Central memory CD8-positive, alpha-beta T cell (primary cell): ENCODE measurements around the gene NOL9.
"Not testable (repeated sequence)": the region's sequence is repeated elsewhere in the genome, so short reads cannot be mapped to it uniquely, and the experiment has no call there.

Source experiments
- ATAC-seq: fragments of 150-1000 bp; cut with Tn5 transposase; replicated peaks from 2 replicates; pipeline ENCODE4 v1.10.0; 2022; ENCODE audit warnings: mild to moderate bottlenecking, moderate FRiP score, moderate number of reproducible peaks; ENCODE audit not compliant: poor library complexity, severe bottlenecking; ENCODE audit errors: extremely low read depth
- DNase-seq, 2 donors: peaks; one replicate each; pipeline ENCODE4 v3.0.0; 2021; ENCODE audit warnings: low spot score in 2 of 2
- H3K27ac Mint-ChIP-seq: one replicate; pipeline ENCODE4 v1.8.0; 2022; ENCODE audit warnings: low read depth, mild to moderate bottlenecking, moderate library complexity, mixed read lengths
- H3K27me3 Mint-ChIP-seq: one replicate; pipeline ENCODE4 v1.8.0; 2022; ENCODE audit warnings: mixed read lengths
- H3K36me3 Mint-ChIP-seq: one replicate; pipeline ENCODE4 v1.8.0; 2022; ENCODE audit warnings: mild to moderate bottlenecking, moderate library complexity, mixed read lengths; ENCODE audit not compliant: insufficient read depth
- H3K4me1 Mint-ChIP-seq: one replicate; pipeline ENCODE4 v1.8.0; 2022; ENCODE audit warnings: mixed read lengths
- H3K4me3 Mint-ChIP-seq: one replicate; pipeline ENCODE4 v1.8.0; 2022; ENCODE audit warnings: mild to moderate bottlenecking, moderate library complexity, mixed read lengths
- H3K9me3 Mint-ChIP-seq: one replicate; pipeline ENCODE4 v1.8.0; 2022; ENCODE audit warnings: mixed read lengths

NOL9 gene

GRCh38 chr1:6554031-6554906, at the start of gene NOL9:
Gene NOL9, minus strand, starts transcription at chr1:6554513. Its CDS starts 11 bp downstream, at chr1:6554502.
- H3K36me3 Mint-ChIP-seq, result peaks cover 21% of the 10 kb centered on the region
- peak within 1 kb of the TSS; percentile 77 for H3K4me3 Mint-ChIP-seq
- no peaks in the 10 kb centered on the region for H3K9me3 Mint-ChIP-seq
- DNase-seq (peak; percentile 89 to 90), ATAC-seq (peak; percentile 97)
- peaks cover 7% of the 10 kb centered on the region for H3K4me1 Mint-ChIP-seq
- no peaks in the 10 kb centered on the region for H3K27me3 Mint-ChIP-seq
- peak within 1 kb of the TSS; percentile 44 for H3K27ac Mint-ChIP-seq

DNA sequence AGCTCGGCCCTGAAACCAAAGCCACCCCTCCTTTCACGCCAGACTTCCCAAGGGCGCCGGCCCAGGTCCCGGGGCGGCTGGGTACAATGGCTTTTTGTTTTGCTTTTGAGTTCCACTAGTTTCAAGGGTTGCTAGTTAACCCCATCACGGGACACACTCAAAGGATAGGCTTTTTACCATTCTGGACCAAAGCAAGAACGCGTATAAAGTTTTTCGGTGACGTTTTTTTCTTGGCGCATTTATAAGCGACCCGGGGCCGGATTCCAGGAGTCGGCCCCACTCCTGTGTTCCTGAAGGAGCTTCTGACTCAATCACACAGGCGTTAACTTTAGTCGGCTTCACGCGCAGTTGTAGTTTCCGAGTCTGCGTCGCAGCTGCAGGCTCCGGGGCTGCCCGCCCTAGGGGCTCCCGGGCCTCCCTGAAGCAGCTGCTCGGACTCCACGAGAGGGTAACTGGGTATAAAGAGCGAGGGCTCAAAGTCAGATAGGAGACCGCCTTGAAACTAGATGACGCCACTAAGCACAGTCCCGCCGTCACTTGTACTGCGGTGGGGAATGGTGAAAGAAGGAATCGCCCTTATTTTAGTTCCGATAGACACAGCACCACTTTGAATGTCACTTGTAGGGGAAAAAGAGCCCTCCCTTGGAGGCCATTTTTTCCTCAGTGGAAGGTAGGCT, 49.1 kb upstream of the NOL9 start:
- H3K27me3 Mint-ChIP-seq, result no peaks in the 10 kb centered on the region
- H3K36me3 Mint-ChIP-seq, result peaks cover 27% of the 10 kb centered on the region
- ATAC-seq (peak; percentile 49), DNase-seq (peak; percentile 52 to 56)
- H3K27ac Mint-ChIP-seq, result peak overlapping the region; percentile 87
- H3K4me1 Mint-ChIP-seq, result peaks cover 24% of the 10 kb centered on the region
- no peaks in the 10 kb centered on the region for H3K9me3 Mint-ChIP-seq
- H3K4me3 Mint-ChIP-seq, result peak overlapping the region; percentile 97

DNA sequence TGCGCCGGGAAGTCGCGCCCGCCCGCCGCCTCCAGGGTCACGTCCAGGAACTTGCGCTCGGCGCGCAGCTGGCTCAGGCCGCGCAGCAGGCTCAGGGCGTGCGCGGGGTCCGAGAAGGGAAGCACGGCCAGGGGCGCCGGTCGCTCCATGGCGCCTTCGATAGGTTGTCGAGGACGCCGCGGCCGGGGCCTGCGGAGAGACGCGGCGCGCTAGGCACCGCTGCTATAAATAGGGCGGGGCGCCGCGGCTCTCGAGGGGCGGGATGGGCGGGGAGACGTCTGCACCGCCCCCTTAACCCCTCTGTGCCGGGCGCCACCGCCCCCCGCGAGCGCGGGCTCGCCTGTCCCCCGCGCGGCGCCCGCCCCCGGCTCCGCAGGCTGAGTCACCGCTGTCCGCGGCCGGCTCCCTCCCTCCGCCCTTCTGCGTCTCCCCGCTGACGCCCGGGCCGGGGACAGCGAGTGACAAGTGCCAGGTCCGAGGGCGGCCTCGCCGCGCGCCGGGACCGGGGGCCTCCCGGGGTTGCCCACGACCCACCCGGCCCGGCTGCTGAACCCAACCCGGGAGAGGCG, 48.4 kb upstream of the NOL9 start, which contains the start of gene KLHL21:
TSS of gene KLHL21 (minus strand) at position 201 of the 569 bp plus-strand sequence. CDS start at position 149, 52 bp downstream.
- peaks cover 29% of the 10 kb centered on the region for H3K36me3 Mint-ChIP-seq
- peak within 1 kb of the TSS; percentile 97 for H3K4me3 Mint-ChIP-seq
- ATAC-seq (peak; percentile 61), DNase-seq (peak; percentile 61 to 72)
- H3K27ac Mint-ChIP-seq, result peak within 1 kb of the TSS; percentile 93
- no peaks in the 10 kb centered on the region for H3K9me3 Mint-ChIP-seq
- peaks cover 24% of the 10 kb centered on the region for H3K4me1 Mint-ChIP-seq
- H3K27me3 Mint-ChIP-seq, result no peaks in the 10 kb centered on the region

DNA sequence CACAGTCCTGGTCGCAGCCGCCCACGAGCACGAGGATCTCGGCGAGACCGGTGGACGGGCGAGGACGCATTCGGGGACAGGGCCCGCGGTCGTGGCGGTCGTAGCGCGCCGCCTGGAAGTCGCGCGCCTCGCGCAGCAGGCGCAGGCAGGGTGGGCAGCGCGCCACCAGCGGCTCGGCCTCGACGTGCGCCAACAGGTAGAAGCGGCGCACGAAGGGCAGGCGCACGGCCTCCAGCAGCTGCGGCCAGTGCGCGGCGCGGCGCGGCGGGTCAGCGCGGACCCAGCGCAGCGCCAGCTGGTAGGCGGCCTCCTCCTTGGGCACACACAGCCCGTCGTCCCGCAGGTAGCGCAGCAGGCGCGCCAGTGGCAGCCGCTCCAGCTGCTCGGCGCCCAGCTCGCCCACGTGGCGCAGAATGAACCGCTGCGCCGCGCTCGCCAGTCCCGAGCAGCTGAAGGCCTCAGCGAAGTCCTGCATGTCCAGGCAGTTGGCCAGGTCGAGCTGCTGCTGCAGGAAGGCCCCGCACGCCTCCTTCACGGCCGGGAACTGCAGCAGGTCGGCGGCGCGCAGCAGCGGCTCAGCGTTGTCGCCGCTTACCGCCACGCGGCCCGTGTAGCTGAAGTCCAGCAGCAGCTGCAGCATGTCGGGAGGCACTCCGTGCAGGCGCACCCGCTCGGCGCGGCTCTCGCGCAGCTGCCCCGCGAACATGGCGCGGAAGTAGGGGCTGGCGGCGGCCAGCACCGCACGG, 47.8 kb upstream of the NOL9 start:
- Mint-ChIP-seq H3K36me3 (peaks cover 32% of the 10 kb centered on the region), H3K4me1 (peaks cover 24% of the 10 kb centered on the region), H3K27me3 (no peaks in the 10 kb centered on the region), H3K27ac (no peak overlapping the region), H3K9me3 (no peaks in the 10 kb centered on the region), H3K4me3 (peak overlapping the region; percentile 97)
- DNase-seq (no peak), ATAC-seq (peak; percentile 20)

- peak in 1 of 2 donors; percentile 58 for DNase-seq
- peak overlapping the region; percentile 97 for H3K4me3 Mint-ChIP-seq
- H3K4me1 Mint-ChIP-seq, result peaks cover 24% of the 10 kb centered on the region
- H3K27me3 Mint-ChIP-seq, result no peaks in the 10 kb centered on the region
- no peaks in the 10 kb centered on the region for H3K9me3 Mint-ChIP-seq
- H3K27ac Mint-ChIP-seq, result peak overlapping the region; percentile 93
- peak; percentile 45 for ATAC-seq
- peaks cover 39% of the 10 kb centered on the region for H3K36me3 Mint-ChIP-seq
These were observed 47.0 kb upstream of the NOL9 start for GRCh38 chr1:6601049-6601922.

- Mint-ChIP-seq H3K4me1 (peaks cover 30% of the 10 kb centered on the region), H3K4me3 (peak overlapping the region; percentile 97), H3K27ac (peak overlapping the region; percentile 93), H3K36me3 (peaks cover 46% of the 10 kb centered on the region), H3K27me3 (no peaks in the 10 kb centered on the region), H3K9me3 (no peaks in the 10 kb centered on the region)
- no peak for DNase-seq
- ATAC-seq, result no peak
These were observed 46.2 kb upstream of the NOL9 start for GRCh38 chr1:6600410-6601048.

GRCh38 chr1:6599991-6600390, 45.7 kb upstream of the NOL9 start:
- not testable (repeated sequence) for ATAC-seq, H3K9me3 Mint-ChIP-seq, H3K27me3 Mint-ChIP-seq, DNase-seq
- H3K4me1 Mint-ChIP-seq, result peaks cover 36% of the 10 kb centered on the region
- peaks cover 49% of the 10 kb centered on the region for H3K36me3 Mint-ChIP-seq
- peak overlapping the region; percentile 97 for H3K4me3 Mint-ChIP-seq
- H3K27ac Mint-ChIP-seq, result peak overlapping the region; percentile 93

DNA sequence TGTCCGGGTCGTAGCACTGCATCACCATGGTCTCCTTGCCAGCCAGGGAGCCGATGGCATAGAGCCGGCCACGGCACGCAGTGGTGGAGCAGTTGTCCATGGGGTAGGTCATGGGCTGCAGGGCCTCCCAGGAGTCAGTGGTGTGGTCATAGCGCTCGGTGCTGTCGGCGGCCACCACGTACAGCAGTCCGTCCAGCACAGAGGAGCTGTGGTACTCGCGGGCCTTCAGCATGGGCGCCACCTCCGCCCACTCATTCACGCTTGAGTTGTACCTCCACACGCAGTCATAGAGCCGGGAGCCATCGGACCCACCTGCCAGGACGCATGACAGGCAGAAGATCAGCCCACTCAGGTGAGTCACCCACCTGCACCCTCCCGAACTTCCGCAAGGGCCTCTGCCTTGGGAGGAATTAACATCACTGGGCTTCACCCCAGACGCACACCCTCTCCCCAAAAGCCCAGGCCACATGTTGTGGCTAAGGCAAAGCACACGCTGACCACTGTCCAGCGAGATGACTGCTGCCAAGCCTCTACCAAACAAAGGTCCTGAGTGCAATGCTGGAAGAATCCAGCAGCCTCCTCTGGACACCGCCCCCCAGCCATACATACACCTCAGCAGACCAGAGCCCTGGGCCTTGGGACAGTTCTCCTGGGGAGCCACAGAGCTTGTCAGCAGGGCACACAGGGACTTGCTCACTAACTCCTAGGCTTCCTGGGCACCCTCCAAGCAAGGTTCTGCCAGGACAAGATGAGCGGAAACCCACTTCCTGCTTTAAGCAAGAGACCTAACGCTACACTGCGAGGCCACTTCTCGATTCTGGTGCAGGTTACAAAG, 45.0 kb upstream of the NOL9 start:
- peak; percentile 14 for ATAC-seq

GRCh38 chr1:6597777-6598131, 43.4 kb upstream of the NOL9 start:
- Mint-ChIP-seq H3K27me3 (no peaks in the 10 kb centered on the region), H3K4me3 (no peak overlapping the region), H3K36me3 (peaks cover 52% of the 10 kb centered on the region), H3K27ac (no peak overlapping the region), H3K9me3 (no peaks in the 10 kb centered on the region), H3K4me1 (peaks cover 37% of the 10 kb centered on the region)
- ATAC-seq (no peak), DNase-seq (no peak)

More for the DNA sequence above, 45.0 kb upstream of the NOL9 start:
- H3K27me3 Mint-ChIP-seq, result no peaks in the 10 kb centered on the region
- H3K27ac Mint-ChIP-seq, result peak overlapping the region; percentile 93
- H3K9me3 Mint-ChIP-seq, result no peaks in the 10 kb centered on the region
- peak overlapping the region; percentile 97 for H3K4me3 Mint-ChIP-seq
- peaks cover 50% of the 10 kb centered on the region for H3K36me3 Mint-ChIP-seq
- DNase-seq, result no peak
- H3K4me1 Mint-ChIP-seq, result peaks cover 37% of the 10 kb centered on the region

GRCh38 chr1:6596886-6597776, 42.8 kb upstream of the NOL9 start:
- peaks cover 37% of the 10 kb centered on the region for H3K4me1 Mint-ChIP-seq
- no peaks in the 10 kb centered on the region for H3K27me3 Mint-ChIP-seq
- H3K36me3 Mint-ChIP-seq, result peaks cover 54% of the 10 kb centered on the region
- DNase-seq, result no peak
- H3K4me3 Mint-ChIP-seq, result no peak overlapping the region
- no peaks in the 10 kb centered on the region for H3K9me3 Mint-ChIP-seq
- ATAC-seq, result no peak
- H3K27ac Mint-ChIP-seq, result no peak overlapping the region
